BJ (cell line): ENCODE measurements around the gene FAM171A1. TPM values are rescaled to one million over a fixed set of nuclear protein-coding genes. Genes with fewer than 3 reads are reported as not detected.

Source experiments
- CTCF ChIA-PET: fragments of 350-600 bp; formaldehyde crosslinking; extraction: SDS; loops from one replicate; lab custom pipeline; 2021; ENCODE audit warnings: antibody characterized with exemption, inconsistent platforms; lab: Yijun Ruan, JAX
- POLR2A ChIA-PET: fragments of 300-600 bp; sonication (Branson Sonifier 250); formaldehyde crosslinking; extraction: SDS; loops from one replicate; lab custom pipeline; 2021; ENCODE audit warnings: antibody characterized with exemption; lab: Charles Lee
- DNase-seq: peaks from one replicate; pipeline ENCODE4 v3.0.0-alpha.2; 2011; ENCODE audit warnings: low read depth
- H3K27me3 ChIP-seq: 2 replicates; pipeline ENCODE4 v1.6.0; 2011; ENCODE audit warnings: low read length; ENCODE audit not compliant: control insufficient read depth, insufficient read depth
- H3K36me3 ChIP-seq: 2 replicates; pipeline ENCODE4 v1.5.1; 2011; ENCODE audit warnings: low read length; ENCODE audit not compliant: control insufficient read depth, insufficient read depth
- H3K4me3 ChIP-seq: 2 replicates; pipeline ENCODE4 v1.5.1; 2011; ENCODE audit warnings: low read depth, mild to moderate bottlenecking, control low read depth, low read length
- CTCF ChIP-seq: IDR thresholded peaks from 2 replicates; pipeline ENCODE4 v1.5.1; 2011; ENCODE audit warnings: low read depth, mild to moderate bottlenecking, control low read depth, inconsistent platforms, low read length, moderate library complexity; ENCODE audit not compliant: insufficient read depth
- polyA plus RNA-seq: library from polyadenylated mRNA; depleted of rRNA; stranded (reverse); fragments of >200 nt; gene quantifications from 2 replicates; pipeline ENCODE4 v1.2.3, GENCODE V29; 2011

FAM171A1 gene
- polyA plus RNA-seq, 1 experiment = 18.4 TPM

- ChIA-PET CTCF (interaction anchor here (1.3 to 2.2 kb wide), 3 partner anchors 10 to 34 kb away, joined by 4 to 6 read pairs (median 5); no protein-coding TSS in a partner anchor), POLR2A (interaction anchor here (0.6 kb wide), 1 partner anchor 403 kb away, joined by 3 read pairs; no protein-coding TSS in a partner anchor)
- no peak for DNase-seq
- Histone ChIP-seq H3K27me3 (peaks cover 8% of the 10 kb centered on the region), H3K36me3 (no peaks in the 10 kb centered on the region), H3K4me3 (no peak overlapping the region)
- TF ChIP-seq CTCF = no peak
Observed at GRCh38 chr10:15385552-15386455, 14.7 kb upstream of the FAM171A1 start.

- Histone ChIP-seq H3K4me3 (no peak overlapping the region), H3K27me3 (peaks cover 5% of the 10 kb centered on the region), H3K36me3 (no peaks in the 10 kb centered on the region)
- ChIA-PET CTCF (interaction anchor here (0.6 kb wide), 1 partner anchor 1735 kb away, joined by 5 read pairs; no protein-coding TSS in a partner anchor), POLR2A (no interaction called here)
- DNase-seq = no peak
- no peak for TF ChIP-seq CTCF
Observed at GRCh38 chr10:15381420-15381819, 10.3 kb upstream of the FAM171A1 start.

- no peaks in the 10 kb centered on the region for H3K36me3 ChIP-seq
- H3K4me3 ChIP-seq = no peak overlapping the region
- POLR2A ChIA-PET = no interaction called here
- CTCF ChIA-PET = interaction anchor here (0.6 to 1.7 kb wide), 3 partner anchors 11 to 39 kb away, joined by 3 to 4 read pairs (median 3); no protein-coding TSS in a partner anchor
- H3K27me3 ChIP-seq = peaks cover 4% of the 10 kb centered on the region
- no peak for TF ChIP-seq CTCF
- no peak for DNase-seq
Observed at GRCh38 chr10:15379078-15379477, 8.0 kb upstream of the FAM171A1 start.

GRCh38 chr10:15378569-15378968 is 7.5 kb upstream of the FAM171A1 start:
- TF ChIP-seq CTCF = no peak
- ChIA-PET CTCF (interaction anchor here (0.6 to 1.7 kb wide), 3 partner anchors 10 to 40 kb away, joined by 3 to 4 read pairs (median 3); no protein-coding TSS in a partner anchor), POLR2A (no interaction called here)
- no peak for DNase-seq
- Histone ChIP-seq H3K4me3 (no peak overlapping the region), H3K27me3 (peaks cover 4% of the 10 kb centered on the region), H3K36me3 (no peaks in the 10 kb centered on the region)

GRCh38 chr10:15374566-15374965 is 3.5 kb upstream of the FAM171A1 start:
- ChIA-PET POLR2A (no interaction called here), CTCF (interaction anchor here (1.6 kb wide), 1 partner anchor 10 kb away, joined by 5 read pairs; no protein-coding TSS in a partner anchor)
- no peaks in the 10 kb centered on the region for H3K27me3 ChIP-seq
- no peak for TF ChIP-seq CTCF
- H3K36me3 ChIP-seq = no peaks in the 10 kb centered on the region
- no peak overlapping the region for H3K4me3 ChIP-seq
- no peak for DNase-seq
